Osteoblast (primary cell): Measurements from ENCODE around the gene CASP6. TPM values are rescaled to one million over a fixed set of nuclear protein-coding genes. Genes with fewer than 3 reads are reported as not detected.

Experiments
- DNase-seq: peaks from one replicate; pipeline ENCODE4 v3.0.0; 2011; ENCODE audit warnings: low spot score, mixed read lengths; ENCODE audit not compliant: insufficient read length; ENCODE audit errors: missing footprints
- H2AFZ ChIP-seq: 2 replicates; pipeline ENCODE4 v1.6.0; 2011; ENCODE audit warnings: mild to moderate bottlenecking, low read length
- H3K27ac ChIP-seq: 2 replicates; pipeline ENCODE4 v1.5.1; 2011; ENCODE audit warnings: mild to moderate bottlenecking, low read depth, low read length, moderate library complexity
- H3K27me3 ChIP-seq: 2 replicates; pipeline ENCODE4 v1.6.0; 2012; ENCODE audit warnings: mild to moderate bottlenecking, control low read depth, inconsistent platforms, low read length, moderate library complexity; ENCODE audit not compliant: insufficient read depth
- H3K36me3 ChIP-seq: 2 replicates; pipeline ENCODE4 v1.5.1; 2011; ENCODE audit warnings: mild to moderate bottlenecking, low read length, control low read depth, moderate library complexity; ENCODE audit not compliant: insufficient read depth
- H3K4me1 ChIP-seq: 2 replicates; pipeline ENCODE4 v1.5.1; 2011; ENCODE audit warnings: mild to moderate bottlenecking, low read length, control low read depth, moderate library complexity; ENCODE audit not compliant: insufficient read depth
- H3K4me2 ChIP-seq: 2 replicates; pipeline ENCODE4 v1.6.0; 2011; ENCODE audit warnings: mild to moderate bottlenecking, low read length; ENCODE audit not compliant: insufficient read depth
- H3K4me3 ChIP-seq: fragments of 200-600 bp; sonication (generic); 3 replicates; pipeline ENCODE4 v1.5.1; 2012; ENCODE audit warnings: mild to moderate bottlenecking, low read length, inconsistent platforms; ENCODE audit not compliant: insufficient read depth
- H3K79me2 ChIP-seq: 2 replicates; pipeline ENCODE4 v1.6.0; 2012; ENCODE audit warnings: mild to moderate bottlenecking, low read length, control low read depth, inconsistent platforms; ENCODE audit not compliant: insufficient read depth
- H3K9me3 ChIP-seq: 2 replicates; pipeline ENCODE4 v1.5.1; 2011; ENCODE audit warnings: low read depth, low read length, control low read depth
- H4K20me1 ChIP-seq: 2 replicates; pipeline ENCODE4 v1.6.0; 2012; ENCODE audit warnings: mild to moderate bottlenecking, low read length, control low read depth; ENCODE audit not compliant: insufficient read depth
- total RNA-seq: library from RNA; depleted of rRNA; stranded (reverse); fragments of >200 nt; gene quantifications from 2 replicates; pipeline ENCODE4 v1.2.3, GENCODE V29; 2012
- TF ChIP-seq, protein P1 (sequence below): IDR thresholded peaks from 2 replicates; pipeline ENCODE4 v1.5.1; 2011; ENCODE audit warnings: mild to moderate bottlenecking, low read depth, low read length, moderate library complexity; ENCODE audit errors: extremely low read depth

The CASP6 gene
- total RNA-seq, 1 donor = 25.3 TPM

DNA sequence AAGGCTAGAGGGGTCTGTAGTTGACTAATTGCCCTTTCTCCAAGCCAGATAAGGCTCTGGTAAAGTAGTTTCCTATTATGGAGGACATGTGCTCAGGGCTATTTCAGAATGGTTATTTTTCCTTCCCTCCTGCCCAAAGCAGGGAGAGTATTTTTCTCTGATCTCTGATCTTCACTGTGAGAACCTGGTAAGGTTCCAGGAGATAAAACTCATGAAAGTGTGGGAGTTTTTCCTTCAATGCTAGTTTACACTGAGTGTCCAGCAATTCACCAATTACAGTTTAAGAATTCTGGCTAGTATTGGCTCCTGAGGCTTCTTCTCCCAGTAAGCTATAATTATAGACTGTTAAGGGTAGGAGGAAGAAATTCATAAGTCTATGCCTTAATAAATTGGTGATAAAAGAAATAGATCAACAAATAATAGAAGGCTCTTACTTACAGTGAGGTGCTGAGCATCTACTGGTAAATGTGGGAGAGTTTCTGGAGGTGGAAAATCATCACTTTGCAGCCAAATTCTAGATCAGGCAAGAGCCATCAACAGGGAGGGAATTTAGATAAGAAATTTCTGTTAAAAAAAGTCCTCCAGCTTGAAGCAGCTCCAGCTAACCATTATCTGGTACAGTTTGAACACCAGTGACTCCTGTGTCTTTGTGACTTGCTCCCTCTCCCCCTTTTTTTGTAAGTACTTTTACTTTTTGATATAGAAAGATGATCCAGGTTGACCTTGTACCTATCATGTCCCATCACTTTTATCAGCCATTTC, 30.9 kb downstream of the CASP6 start:
- no peak overlapping the region for H3K4me2 ChIP-seq
- no peak overlapping the region for H3K27ac ChIP-seq
- no peak overlapping the region for H2AFZ ChIP-seq
- H3K36me3 ChIP-seq = no peaks in the 10 kb centered on the region
- H3K4me1 ChIP-seq = no peaks in the 10 kb centered on the region
- no peaks in the 10 kb centered on the region for H4K20me1 ChIP-seq
- no peak for DNase-seq
- no peaks in the 10 kb centered on the region for H3K27me3 ChIP-seq
- no peaks in the 10 kb centered on the region for H3K79me2 ChIP-seq
- TF ChIP-seq, protein P1, sequence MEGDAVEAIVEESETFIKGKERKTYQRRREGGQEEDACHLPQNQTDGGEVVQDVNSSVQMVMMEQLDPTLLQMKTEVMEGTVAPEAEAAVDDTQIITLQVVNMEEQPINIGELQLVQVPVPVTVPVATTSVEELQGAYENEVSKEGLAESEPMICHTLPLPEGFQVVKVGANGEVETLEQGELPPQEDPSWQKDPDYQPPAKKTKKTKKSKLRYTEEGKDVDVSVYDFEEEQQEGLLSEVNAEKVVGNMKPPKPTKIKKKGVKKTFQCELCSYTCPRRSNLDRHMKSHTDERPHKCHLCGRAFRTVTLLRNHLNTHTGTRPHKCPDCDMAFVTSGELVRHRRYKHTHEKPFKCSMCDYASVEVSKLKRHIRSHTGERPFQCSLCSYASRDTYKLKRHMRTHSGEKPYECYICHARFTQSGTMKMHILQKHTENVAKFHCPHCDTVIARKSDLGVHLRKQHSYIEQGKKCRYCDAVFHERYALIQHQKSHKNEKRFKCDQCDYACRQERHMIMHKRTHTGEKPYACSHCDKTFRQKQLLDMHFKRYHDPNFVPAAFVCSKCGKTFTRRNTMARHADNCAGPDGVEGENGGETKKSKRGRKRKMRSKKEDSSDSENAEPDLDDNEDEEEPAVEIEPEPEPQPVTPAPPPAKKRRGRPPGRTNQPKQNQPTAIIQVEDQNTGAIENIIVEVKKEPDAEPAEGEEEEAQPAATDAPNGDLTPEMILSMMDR = no peak
- H3K9me3 ChIP-seq = no peaks in the 10 kb centered on the region
- no peak overlapping the region for H3K4me3 ChIP-seq

GRCh38 chr4:109671350-109671749, 31.9 kb downstream of the CASP6 start:
- H3K79me2 ChIP-seq = no peaks in the 10 kb centered on the region
- H3K36me3 ChIP-seq = no peaks in the 10 kb centered on the region
- no peak overlapping the region for H3K4me3 ChIP-seq
- H4K20me1 ChIP-seq = no peaks in the 10 kb centered on the region
- H2AFZ ChIP-seq = no peak overlapping the region
- H3K4me1 ChIP-seq = no peaks in the 10 kb centered on the region
- H3K27ac ChIP-seq = no peak overlapping the region
- DNase-seq = no peak
- TF ChIP-seq, protein P1 = no peak
- no peak overlapping the region for H3K4me2 ChIP-seq
- no peaks in the 10 kb centered on the region for H3K27me3 ChIP-seq
- no peaks in the 10 kb centered on the region for H3K9me3 ChIP-seq

DNA sequence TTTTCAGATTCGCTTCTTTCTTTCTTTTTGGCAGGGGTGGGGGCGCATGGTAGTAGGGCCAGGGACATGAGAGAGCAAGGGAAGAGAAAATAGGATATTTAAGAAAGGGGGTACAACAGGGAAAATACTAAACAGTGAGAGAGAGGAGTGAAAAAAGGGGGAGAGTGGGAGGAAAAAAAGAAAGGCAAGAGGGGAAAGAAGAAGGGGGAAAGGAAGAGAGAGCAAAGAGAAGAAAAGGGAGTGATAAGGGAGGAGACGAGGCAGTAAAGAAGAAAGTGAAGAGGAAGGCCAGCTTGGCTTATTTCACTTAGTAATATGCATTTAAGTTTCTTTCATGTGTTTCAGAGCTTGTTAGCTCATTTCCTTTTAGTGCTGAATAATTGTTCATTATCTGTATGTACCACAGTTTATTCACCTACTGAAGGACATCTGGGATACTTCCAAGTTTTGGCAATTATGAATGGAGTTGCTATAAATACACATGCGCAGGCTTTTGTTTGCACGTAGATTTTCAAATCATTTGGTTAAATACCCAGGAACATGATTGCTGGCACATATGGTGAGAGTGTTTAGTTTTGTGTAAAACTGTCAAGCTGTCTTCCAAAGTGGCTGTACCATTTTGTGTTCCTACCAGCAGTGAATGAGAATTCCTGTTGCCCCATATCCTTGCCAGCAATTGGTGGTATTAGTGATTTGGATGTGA, 37.3 kb downstream of the CASP6 start:
- Histone ChIP-seq H3K27me3 (no peaks in the 10 kb centered on the region), H3K4me2 (no peak overlapping the region), H3K9me3 (no peaks in the 10 kb centered on the region), H3K27ac (no peak overlapping the region), H2AFZ (no peak overlapping the region), H3K79me2 (no peaks in the 10 kb centered on the region), H3K36me3 (no peaks in the 10 kb centered on the region), H3K4me1 (no peaks in the 10 kb centered on the region), H3K4me3 (no peak overlapping the region), H4K20me1 (no peaks in the 10 kb centered on the region)
- TF ChIP-seq, protein P1 = no peak
- DNase-seq = no peak

GRCh38 chr4:109662771-109663170, 40.5 kb downstream of the CASP6 start:
- H3K4me2 ChIP-seq = no peak overlapping the region
- no peak overlapping the region for H3K4me3 ChIP-seq
- no peaks in the 10 kb centered on the region for H4K20me1 ChIP-seq
- H3K9me3 ChIP-seq = no peaks in the 10 kb centered on the region
- no peaks in the 10 kb centered on the region for H3K4me1 ChIP-seq
- DNase-seq = peak; percentile 27
- TF ChIP-seq, protein P1 = no peak
- no peaks in the 10 kb centered on the region for H3K36me3 ChIP-seq
- no peak overlapping the region for H2AFZ ChIP-seq
- H3K27ac ChIP-seq = no peak overlapping the region
- H3K27me3 ChIP-seq = no peaks in the 10 kb centered on the region
- no peaks in the 10 kb centered on the region for H3K79me2 ChIP-seq
